ENCODE results near the gene CSN3.
"Not testable (repeated sequence)": the region's sequence is repeated elsewhere in the genome, so short reads cannot be mapped to it uniquely, and the experiment has no call there.

CSN3 gene

GRCh38 chr4:70242297-70242696 is at the start of gene CSN3:
CSN3 (plus strand) TSS chr4:70242597; CDS start chr4:70244820, 2,223 bp downstream.
- not testable (repeated sequence) for DNase-seq

- DNase-seq, result no peak
Observed at GRCh38 chr4:70192895-70193294, 49.5 kb upstream of the CSN3 start.

GRCh38 chr4:70195425-70195824 is 47.0 kb upstream of the CSN3 start, which contains the start of gene ODAM:
ODAM (plus strand) TSS chr4:70195725; CDS start chr4:70196544, 819 bp downstream.
- DNase-seq, result no peak

- no peak for DNase-seq
Observed at GRCh38 chr4:70196857-70197256, 45.5 kb upstream of the CSN3 start.

GRCh38 chr4:70197842-70198241 is 44.6 kb upstream of the CSN3 start:
- DNase-seq, result no peak

- DNase-seq, result no peak
Observed at GRCh38 chr4:70203601-70204000, 38.8 kb upstream of the CSN3 start.

GRCh38 chr4:70212752-70213151 is 29.6 kb upstream of the CSN3 start:
- not testable (repeated sequence) for DNase-seq

GRCh38 chr4:70216109-70216508 is 26.3 kb upstream of the CSN3 start:
- DNase-seq, result not testable (repeated sequence)

GRCh38 chr4:70216550-70216949 is 25.8 kb upstream of the CSN3 start:
- not testable (repeated sequence) for DNase-seq

GRCh38 chr4:70221389-70221788 is 21.0 kb upstream of the CSN3 start:
- not testable (repeated sequence) for DNase-seq

GRCh38 chr4:70221818-70222217 is 20.6 kb upstream of the CSN3 start:
- not testable (repeated sequence) for DNase-seq

- DNase-seq, result no peak
Observed at GRCh38 chr4:70225824-70226223, 16.6 kb upstream of the CSN3 start, which contains the start of gene FDCSP. FDCSP (plus strand) TSS chr4:70226124; CDS start chr4:70231195, 5,071 bp downstream.

- DNase-seq, result no peak
Observed at GRCh38 chr4:70236125-70236524, 6.3 kb upstream of the CSN3 start.

- DNase-seq, result no peak
Observed at GRCh38 chr4:70239131-70239883, 3.1 kb upstream of the CSN3 start.

- DNase-seq, result no peak
Observed at GRCh38 chr4:70239884-70240591, 2.4 kb upstream of the CSN3 start.

- DNase-seq, result no peak
Observed at GRCh38 chr4:70243091-70243490, 694 bp downstream of the CSN3 start.

GRCh38 chr4:70251250-70251944 is 9.0 kb downstream of the CSN3 start:
- DNase-seq, result no peak

GRCh38 chr4:70251945-70252277 is 9.5 kb downstream of the CSN3 start:
- no peak for DNase-seq

GRCh38 chr4:70269674-70270073 is 27.3 kb downstream of the CSN3 start:
- no peak for DNase-seq

- DNase-seq, result no peak
Observed at GRCh38 chr4:70277121-70277520, 34.7 kb downstream of the CSN3 start.

- no peak for DNase-seq
Observed at GRCh38 chr4:70280567-70280966, 38.2 kb downstream of the CSN3 start.

GRCh38 chr4:70288651-70289050 is 46.3 kb downstream of the CSN3 start:
- no peak for DNase-seq

GRCh38 chr4:70291341-70291740 is 48.9 kb downstream of the CSN3 start:
- DNase-seq, result no peak

GRCh38 chr4:70297576-70297975 is 55.2 kb downstream of the CSN3 start:
- DNase-seq, result no peak
